ENCODE data around the gene CELSR3.

DNA sequence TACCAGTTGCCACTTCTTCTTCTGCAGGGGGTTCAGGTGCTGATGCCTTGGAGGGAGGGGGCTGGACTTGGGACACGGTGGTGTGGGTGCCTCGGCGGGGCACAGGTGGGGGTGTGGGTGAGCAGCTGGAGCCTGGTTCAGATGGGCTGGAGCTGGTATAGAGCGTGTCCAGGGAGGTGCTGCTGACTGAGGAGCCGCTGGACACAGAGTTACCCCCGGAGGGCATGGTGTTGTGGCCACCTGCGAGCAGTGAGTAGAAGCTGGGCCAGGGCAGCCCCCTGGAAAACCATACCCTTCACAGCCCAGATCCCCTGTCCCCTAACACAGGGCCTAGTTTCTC is 18.8 kb upstream of the CELSR3 start:
- TF ChIP-seq TAF1 (IDR thresholded peaks at IDR 0.05; ENCODE audit: borderline replicate concordance, insufficient read depth, low read length) (no peak), POLR2AphosphoS5 (IDR thresholded peaks at IDR 0.05; ENCODE audit: low read depth, low read length) (no peak)

All from PFSK-1 (cell line).